ENCODE results near the gene DESI1. TPM values are rescaled to one million over a fixed set of nuclear protein-coding genes. Genes with fewer than 3 reads are reported as not detected.

DESI1 gene
- total RNA-seq, 1 donor from 2014 or later, result 34.5 TPM

GRCh38 chr22:41661713-41662112 lies 40.9 kb upstream of the DESI1 start:
- H3K9me3 Mint-ChIP-seq (ENCODE audit: unreplicated experiment), result no peaks in the 10 kb centered on the region
- no peak overlapping the region for H3K4me3 Mint-ChIP-seq (ENCODE audit: unreplicated experiment)
- no peak for DNase-seq
- TF ChIP-seq CTCF (IDR thresholded peaks at IDR 0.05; ENCODE audit: partially characterized antibody, unreplicated experiment), result no peak
- H3K4me1 Mint-ChIP-seq (ENCODE audit: low read depth, unreplicated experiment), result no peaks in the 10 kb centered on the region
- H3K27me3 Mint-ChIP-seq (ENCODE audit: unreplicated experiment), result no peaks in the 10 kb centered on the region
- no peak overlapping the region for H3K27ac Mint-ChIP-seq (ENCODE audit: unreplicated experiment)
- H3K36me3 Mint-ChIP-seq (ENCODE audit: unreplicated experiment), result no peaks in the 10 kb centered on the region

- Mint-ChIP-seq H3K36me3 (ENCODE audit: unreplicated experiment) (no peaks in the 10 kb centered on the region), H3K4me3 (ENCODE audit: unreplicated experiment) (no peak overlapping the region), H3K4me1 (ENCODE audit: low read depth, unreplicated experiment) (no peaks in the 10 kb centered on the region), H3K27me3 (ENCODE audit: unreplicated experiment) (no peaks in the 10 kb centered on the region), H3K9me3 (ENCODE audit: unreplicated experiment) (no peaks in the 10 kb centered on the region), H3K27ac (ENCODE audit: unreplicated experiment) (no peak overlapping the region)
- DNase-seq, result no peak
- no peak for TF ChIP-seq CTCF (IDR thresholded peaks at IDR 0.05; ENCODE audit: partially characterized antibody, unreplicated experiment)
Measured at GRCh38 chr22:41661088-41661487, 40.2 kb upstream of the DESI1 start.

GRCh38 chr22:41660416-41660815 lies 39.6 kb upstream of the DESI1 start:
- Mint-ChIP-seq H3K27ac (ENCODE audit: unreplicated experiment) (no peak overlapping the region), H3K4me1 (ENCODE audit: low read depth, unreplicated experiment) (no peaks in the 10 kb centered on the region), H3K9me3 (ENCODE audit: unreplicated experiment) (no peaks in the 10 kb centered on the region), H3K27me3 (ENCODE audit: unreplicated experiment) (no peaks in the 10 kb centered on the region), H3K36me3 (ENCODE audit: unreplicated experiment) (no peaks in the 10 kb centered on the region), H3K4me3 (ENCODE audit: unreplicated experiment) (no peak overlapping the region)
- no peak for TF ChIP-seq CTCF (IDR thresholded peaks at IDR 0.05; ENCODE audit: partially characterized antibody, unreplicated experiment)
- DNase-seq, result no peak

GRCh38 chr22:41659941-41660340 lies 39.1 kb upstream of the DESI1 start:
- TF ChIP-seq CTCF (IDR thresholded peaks at IDR 0.05; ENCODE audit: partially characterized antibody, unreplicated experiment), result no peak
- no peak for DNase-seq
- Mint-ChIP-seq H3K9me3 (ENCODE audit: unreplicated experiment) (no peaks in the 10 kb centered on the region), H3K4me1 (ENCODE audit: low read depth, unreplicated experiment) (no peaks in the 10 kb centered on the region), H3K36me3 (ENCODE audit: unreplicated experiment) (no peaks in the 10 kb centered on the region), H3K27ac (ENCODE audit: unreplicated experiment) (no peak overlapping the region), H3K4me3 (ENCODE audit: unreplicated experiment) (no peak overlapping the region), H3K27me3 (ENCODE audit: unreplicated experiment) (no peaks in the 10 kb centered on the region)

- Mint-ChIP-seq H3K27ac (ENCODE audit: unreplicated experiment) (no peak overlapping the region), H3K4me3 (ENCODE audit: unreplicated experiment) (no peak overlapping the region), H3K4me1 (ENCODE audit: low read depth, unreplicated experiment) (no peaks in the 10 kb centered on the region), H3K9me3 (ENCODE audit: unreplicated experiment) (no peaks in the 10 kb centered on the region), H3K27me3 (ENCODE audit: unreplicated experiment) (no peaks in the 10 kb centered on the region), H3K36me3 (ENCODE audit: unreplicated experiment) (no peaks in the 10 kb centered on the region)
- no peak for TF ChIP-seq CTCF (IDR thresholded peaks at IDR 0.05; ENCODE audit: partially characterized antibody, unreplicated experiment)
- DNase-seq, result no peak
Measured at GRCh38 chr22:41658869-41659268, 38.0 kb upstream of the DESI1 start.
